ENCODE measurements around the gene CDH4.

DNA sequence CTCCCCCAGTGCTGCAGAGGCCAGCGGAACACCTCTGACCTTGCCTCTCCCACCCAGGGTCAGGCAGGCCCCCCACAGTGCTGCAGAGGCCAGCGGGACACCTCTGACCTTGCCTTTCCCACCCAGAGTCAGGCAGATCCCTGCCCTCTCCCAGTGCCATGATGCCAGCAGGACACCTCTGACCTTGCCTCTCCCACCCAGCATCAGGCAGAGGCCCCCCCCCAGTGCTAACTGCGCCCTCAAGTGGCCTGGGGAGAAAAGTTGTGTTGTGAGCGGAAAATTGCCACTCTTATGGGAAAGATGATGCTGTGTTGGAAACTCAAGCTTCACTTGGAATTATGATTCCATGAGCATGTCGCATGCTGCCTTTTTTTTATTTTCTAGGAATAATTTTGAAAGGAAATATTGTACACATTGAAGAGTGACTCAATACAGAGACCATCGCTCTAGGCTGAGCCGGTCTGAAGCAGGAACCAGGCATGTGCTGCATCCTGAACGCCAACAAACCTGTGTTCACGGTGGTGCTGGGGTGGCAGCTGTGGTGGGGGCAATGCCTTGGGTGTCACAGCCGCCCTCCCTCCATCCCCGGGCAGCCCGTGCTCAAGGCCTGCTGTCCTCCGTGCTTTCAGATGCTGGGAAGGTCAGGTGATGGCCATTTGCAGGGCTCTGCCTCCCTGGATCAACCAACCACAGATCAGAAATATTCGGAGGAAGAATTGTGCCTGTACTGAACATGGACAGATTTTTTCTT, 98.6 kb downstream of the CDH4 start:
- TF ChIP-seq, protein P1, sequence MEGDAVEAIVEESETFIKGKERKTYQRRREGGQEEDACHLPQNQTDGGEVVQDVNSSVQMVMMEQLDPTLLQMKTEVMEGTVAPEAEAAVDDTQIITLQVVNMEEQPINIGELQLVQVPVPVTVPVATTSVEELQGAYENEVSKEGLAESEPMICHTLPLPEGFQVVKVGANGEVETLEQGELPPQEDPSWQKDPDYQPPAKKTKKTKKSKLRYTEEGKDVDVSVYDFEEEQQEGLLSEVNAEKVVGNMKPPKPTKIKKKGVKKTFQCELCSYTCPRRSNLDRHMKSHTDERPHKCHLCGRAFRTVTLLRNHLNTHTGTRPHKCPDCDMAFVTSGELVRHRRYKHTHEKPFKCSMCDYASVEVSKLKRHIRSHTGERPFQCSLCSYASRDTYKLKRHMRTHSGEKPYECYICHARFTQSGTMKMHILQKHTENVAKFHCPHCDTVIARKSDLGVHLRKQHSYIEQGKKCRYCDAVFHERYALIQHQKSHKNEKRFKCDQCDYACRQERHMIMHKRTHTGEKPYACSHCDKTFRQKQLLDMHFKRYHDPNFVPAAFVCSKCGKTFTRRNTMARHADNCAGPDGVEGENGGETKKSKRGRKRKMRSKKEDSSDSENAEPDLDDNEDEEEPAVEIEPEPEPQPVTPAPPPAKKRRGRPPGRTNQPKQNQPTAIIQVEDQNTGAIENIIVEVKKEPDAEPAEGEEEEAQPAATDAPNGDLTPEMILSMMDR (IDR thresholded peaks at IDR 0.05): no peak
- no peak for TF ChIP-seq POLR2A (IDR thresholded peaks at IDR 0.05)
- TF ChIP-seq POLR2AphosphoS5 (IDR thresholded peaks at IDR 0.05): no peak
